Fibroblast of the conjunctiva (primary cell): ENCODE data around the gene ATAD3A.
"Not testable (repeated sequence)": the region's sequence is repeated elsewhere in the genome, so short reads cannot be mapped to it uniquely, and the experiment has no call there.

Source experiments
- DNase-seq: peaks from one replicate; pipeline ENCODE4 v3.0.0-alpha.2; 2010; ENCODE audit warnings: low read depth

ATAD3A gene

DNA sequence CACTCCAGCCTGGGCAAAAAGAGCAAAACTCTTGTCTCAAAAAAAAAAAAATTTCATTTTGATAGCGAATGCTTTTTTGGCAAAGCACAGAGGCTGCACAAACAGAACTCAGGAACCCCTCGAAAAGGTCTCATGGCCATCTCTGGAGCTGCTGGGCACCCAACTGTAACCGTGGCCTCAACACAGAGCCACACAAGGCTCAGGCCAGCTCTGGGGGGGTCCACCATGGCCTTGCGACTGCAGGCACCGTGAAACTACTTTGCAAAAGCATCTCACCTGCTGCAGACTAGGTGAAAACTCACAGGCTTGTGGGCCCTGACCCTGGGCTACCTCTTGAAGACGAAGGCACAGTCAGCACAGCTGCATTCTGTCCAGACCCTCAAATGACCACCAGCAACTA lies 44.5 kb downstream of the ATAD3A start:
- no peak for DNase-seq

DNA sequence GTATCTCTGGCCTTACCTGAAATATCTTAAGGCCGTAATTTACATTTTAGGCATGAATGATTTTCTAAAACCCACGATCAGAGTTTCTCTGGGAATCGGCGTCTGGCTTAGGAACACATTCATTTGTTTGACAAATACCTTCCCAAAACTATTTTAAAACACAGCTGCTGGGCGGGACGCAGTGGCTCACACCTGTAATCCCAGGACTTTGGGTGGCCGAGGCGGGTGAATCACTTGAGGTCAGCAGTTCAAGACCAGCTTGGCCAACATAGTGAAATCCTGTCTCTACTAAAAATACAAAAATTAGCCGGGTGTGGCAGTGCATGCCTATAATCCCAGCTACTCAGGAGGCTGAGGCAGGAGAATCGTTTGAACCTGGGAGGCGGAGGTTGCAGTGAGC lies 45.0 kb downstream of the ATAD3A start:
- not testable (repeated sequence) for DNase-seq

DNA sequence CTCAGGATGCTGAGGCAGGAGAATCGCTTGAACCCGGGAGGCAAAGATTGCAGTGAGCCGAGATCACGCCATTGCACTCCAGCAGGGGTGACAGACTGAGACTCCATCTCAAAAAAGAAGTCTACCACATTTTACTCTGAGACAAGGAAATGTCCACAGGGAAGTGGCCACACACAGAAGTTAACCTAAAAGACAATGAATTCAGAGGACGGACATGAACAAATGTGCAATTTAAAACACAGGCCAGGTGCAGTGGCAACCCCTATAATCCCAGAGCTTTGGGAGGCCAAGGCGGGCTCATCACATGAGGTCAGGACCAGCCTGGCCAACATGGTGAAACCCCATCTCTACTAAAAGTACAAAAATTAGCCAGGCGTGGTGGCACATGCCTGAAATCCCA lies 45.7 kb downstream of the ATAD3A start:
- not testable (repeated sequence) for DNase-seq

GRCh38 chr1:1558591-1558990 lies 46.6 kb downstream of the ATAD3A start:
- no peak for DNase-seq

- DNase-seq = no peak
Observed at GRCh38 chr1:1559066-1559465, 47.1 kb downstream of the ATAD3A start.

DNA sequence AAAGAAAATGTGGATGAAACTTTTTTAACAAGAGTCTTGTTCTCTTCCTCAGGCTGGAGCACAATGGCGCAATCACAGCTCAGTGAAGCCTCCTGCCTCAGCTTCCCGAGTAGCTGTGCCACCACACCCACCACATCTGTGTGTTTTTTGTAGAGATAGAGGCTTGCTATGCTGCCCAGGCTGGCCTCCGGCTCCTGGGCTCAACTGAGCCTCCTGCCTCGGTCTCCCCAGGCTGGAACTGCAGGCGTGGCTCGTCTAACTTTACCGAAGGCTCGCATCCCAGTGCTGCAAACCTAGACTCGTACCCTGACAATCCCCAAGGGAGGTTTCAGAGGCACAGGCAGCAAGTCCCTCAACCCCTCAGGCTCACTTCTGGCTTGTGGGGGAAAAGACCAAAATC lies 48.2 kb downstream of the ATAD3A start:
- no peak for DNase-seq

DNA sequence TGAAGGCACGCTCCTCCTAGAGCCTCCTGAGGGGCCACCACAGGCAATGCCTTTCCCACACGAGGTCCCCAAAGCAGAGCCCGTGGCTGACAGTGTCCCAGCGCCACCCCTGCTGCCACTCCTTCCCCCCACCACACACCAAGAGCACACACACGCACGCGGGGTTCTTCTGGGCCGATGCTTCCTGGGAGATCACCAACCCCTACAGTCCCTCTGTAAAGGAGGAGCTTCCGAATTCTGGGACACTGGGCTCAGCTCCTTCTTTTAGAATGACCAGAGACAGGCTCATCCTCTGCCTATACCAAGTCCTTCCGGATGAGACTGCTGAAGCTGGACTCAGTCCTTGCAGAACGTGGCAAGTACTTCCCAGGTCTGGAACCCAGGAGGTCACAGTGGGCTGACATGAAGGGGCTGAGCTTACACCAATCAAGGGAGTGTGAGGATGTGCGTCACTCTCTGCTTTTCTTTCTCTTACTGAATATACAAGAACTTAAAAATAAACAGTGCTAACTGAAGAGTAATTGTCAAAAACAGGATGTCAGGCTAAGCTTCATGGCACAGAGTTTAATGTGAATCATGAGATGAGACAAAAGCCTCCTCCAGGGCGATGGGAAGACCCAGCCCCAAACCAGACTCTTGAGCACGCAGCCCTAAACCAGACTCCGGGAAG lies 50.0 kb downstream of the ATAD3A start:
- DNase-seq = no peak

DNA sequence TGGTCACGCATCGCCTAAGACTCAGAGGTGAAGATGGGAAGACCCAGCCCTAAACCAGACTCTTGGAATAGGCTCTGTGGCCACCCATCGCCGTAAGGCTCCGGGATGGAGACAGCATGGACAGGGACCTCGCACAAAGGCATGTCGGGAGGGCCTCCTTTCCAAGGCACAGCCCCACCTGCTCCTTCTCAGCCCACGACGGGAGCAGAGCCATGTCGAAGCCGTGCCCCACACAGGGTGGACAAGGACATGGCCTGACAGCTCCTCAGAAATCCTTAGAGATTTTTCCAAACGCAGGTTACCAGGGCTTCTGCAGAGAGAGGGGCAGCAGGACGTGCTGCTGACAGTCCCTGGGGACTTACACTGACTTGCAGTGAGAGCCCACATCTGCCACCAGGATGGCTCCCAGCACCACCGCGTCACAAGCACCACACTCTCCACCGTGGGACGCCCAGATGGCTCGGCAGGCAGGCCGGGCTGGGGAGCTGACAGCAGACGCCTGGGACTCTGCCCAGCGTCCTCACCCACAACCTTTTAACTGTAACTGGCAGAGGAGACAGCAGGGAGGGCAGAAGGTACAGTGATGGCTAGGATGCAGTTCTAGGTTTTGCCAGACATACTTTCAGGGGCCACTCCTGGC lies 50.7 kb downstream of the ATAD3A start:
- no peak for DNase-seq

GRCh38 chr1:1563688-1564087 lies 51.7 kb downstream of the ATAD3A start:
- no peak for DNase-seq

- no peak for DNase-seq
Observed at GRCh38 chr1:1564268-1564667, 52.3 kb downstream of the ATAD3A start.

GRCh38 chr1:1565340-1565739 lies 53.4 kb downstream of the ATAD3A start:
- peak; percentile 40 for DNase-seq

DNA sequence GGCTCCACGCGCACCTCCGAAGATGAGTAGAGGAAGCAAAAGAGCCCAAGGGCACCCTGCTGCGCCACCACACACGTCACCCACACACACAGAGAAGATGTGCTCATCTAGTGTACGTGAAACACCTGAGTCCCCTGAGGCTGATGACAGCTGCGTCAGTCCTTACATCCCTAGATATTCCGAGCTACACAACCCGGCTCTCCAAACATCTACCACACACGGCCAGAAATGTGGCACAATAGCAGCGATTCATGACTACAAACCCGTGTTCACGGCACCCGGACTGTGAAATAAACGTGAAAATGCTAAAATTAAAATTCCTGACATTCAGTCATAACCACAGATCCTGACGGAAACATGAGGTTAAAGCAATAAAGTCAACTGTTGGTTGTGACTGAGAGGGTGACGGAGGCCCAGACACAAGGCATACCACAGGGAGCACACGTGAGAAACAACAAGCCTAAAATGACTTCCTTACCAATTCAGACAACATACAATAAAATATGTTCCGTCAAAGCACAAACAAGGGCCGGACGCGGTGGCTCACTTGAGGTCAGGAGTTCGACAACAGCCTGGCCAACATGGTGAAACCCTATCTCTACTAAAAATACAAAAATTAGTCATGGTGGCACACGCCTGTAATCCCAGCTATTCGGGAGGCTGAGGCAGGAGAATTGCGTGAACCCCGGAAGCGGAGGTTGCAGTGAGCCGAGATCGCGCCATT lies 55.4 kb downstream of the ATAD3A start:
- no peak for DNase-seq

DNA sequence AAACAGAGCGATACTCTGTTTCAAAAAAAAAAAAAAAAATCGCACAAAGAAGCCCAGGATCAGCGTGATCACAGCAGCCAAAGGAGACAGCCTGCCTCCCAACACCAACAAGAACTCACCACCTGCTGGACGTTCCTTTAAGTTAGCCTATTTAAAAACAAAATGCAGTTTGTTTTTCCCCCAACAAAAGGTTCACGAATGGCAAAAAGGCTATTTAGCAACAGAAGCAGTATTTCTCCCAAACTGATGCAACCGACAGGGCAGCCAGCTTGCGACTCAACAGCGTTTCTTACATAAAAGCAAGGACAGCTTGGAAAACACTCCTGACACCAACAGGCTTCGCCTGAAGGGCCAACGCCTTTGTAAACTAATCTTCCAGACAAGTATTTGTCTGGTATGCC lies 55.9 kb downstream of the ATAD3A start:
- no peak for DNase-seq

- DNase-seq = no peak
Observed at GRCh38 chr1:1569341-1569740, 57.4 kb downstream of the ATAD3A start.

- DNase-seq = no peak
Observed at GRCh38 chr1:1573843-1574720, 62.1 kb downstream of the ATAD3A start.

- peak; percentile 80 for DNase-seq
Observed at GRCh38 chr1:1574721-1575537, 63.0 kb downstream of the ATAD3A start, which contains the start of gene SSU72. TSS of gene SSU72 (minus strand) at chr1:1574863. CDS start at chr1:1574557, 306 bp downstream.

GRCh38 chr1:1577367-1578011 lies 65.5 kb downstream of the ATAD3A start:
- DNase-seq = no peak

DNA sequence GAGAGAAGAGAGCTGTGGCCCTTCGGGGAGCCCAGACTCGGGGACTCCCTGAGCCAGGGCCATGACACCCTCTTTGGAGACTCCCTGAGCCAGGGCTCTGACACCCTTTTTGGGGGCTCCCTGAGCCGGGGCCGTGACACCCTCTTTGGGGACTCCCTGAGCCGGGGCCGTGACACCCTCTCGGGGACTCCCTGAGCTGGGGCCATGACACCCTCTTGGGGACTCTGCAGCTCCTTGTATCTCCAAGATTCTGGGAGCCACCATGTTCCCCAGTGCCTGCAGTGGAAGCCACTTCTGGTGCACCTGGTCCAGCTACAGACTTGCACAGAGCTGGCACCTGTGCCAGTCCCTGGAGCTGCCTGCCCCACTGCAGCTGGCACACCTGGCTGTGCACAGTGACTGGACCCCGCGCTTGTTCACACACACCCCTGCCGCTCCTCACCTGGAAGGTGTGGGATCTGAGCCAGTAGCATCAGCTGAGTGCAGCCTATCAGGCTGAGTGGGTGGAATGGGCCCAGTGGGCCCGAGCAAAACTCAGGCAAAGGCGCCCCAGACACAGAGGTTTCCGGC lies 66.5 kb downstream of the ATAD3A start:
- no peak for DNase-seq

DNA sequence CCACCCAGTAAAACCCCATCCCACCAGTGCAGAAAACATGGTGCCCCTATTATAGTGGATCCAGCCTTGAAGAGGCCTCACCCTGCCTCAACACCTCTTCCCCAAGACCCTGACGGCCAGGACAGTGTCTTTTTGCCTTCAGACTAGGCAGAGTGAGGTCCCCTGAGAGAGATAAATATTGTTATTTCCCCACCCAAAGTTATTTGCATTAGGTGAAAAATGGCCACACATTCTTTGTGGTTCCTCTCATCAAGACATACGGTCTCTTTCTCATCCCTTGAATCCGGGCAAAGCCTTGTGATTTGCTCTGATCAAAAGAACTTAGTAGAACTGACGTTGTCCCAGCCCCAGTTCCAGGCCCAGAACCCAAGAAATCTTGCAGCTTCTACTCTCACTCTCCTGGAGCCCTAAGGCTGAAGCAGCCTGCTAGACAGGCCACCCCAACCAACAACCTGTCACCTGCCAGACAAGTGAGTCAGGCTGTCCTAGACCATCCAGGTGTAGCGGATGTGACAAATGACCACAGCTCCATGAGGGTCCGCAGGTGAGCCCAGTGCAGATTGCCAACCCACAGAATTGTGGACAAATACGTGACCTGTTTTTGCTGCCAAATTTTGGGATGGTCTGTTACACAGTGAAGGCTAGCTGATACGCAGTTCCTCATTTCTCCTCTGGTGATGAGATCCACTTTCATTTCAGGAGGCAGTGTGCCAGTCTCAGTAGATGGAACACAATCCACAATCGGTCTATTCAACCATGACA lies 70.8 kb downstream of the ATAD3A start:
- DNase-seq = no peak
